GM19455 (cell line): Measurements from ENCODE around the gene RALGPS2.
"Not testable (repeated sequence)": the region's sequence is repeated elsewhere in the genome, so short reads cannot be mapped to it uniquely, and the experiment has no call there.

Source experiments
- ATAC-seq: cut with Tn5 transposase; IDR thresholded peaks from one replicate; pipeline ENCODE4 v1.9.1; 2021; ENCODE audit not compliant: unreplicated experiment

Gene RALGPS2

GRCh38 chr1:178774263-178774662, 49.2 kb downstream of the RALGPS2 start:
- ATAC-seq = no peak

GRCh38 chr1:178776553-178776952, 51.5 kb downstream of the RALGPS2 start:
- no peak for ATAC-seq

- no peak for ATAC-seq
These were observed 56.7 kb downstream of the RALGPS2 start for GRCh38 chr1:178781533-178782330.

- no peak for ATAC-seq
These were observed 59.1 kb downstream of the RALGPS2 start for GRCh38 chr1:178784131-178784536.

GRCh38 chr1:178792394-178792793, 67.3 kb downstream of the RALGPS2 start:
- ATAC-seq = no peak

- ATAC-seq = no peak
These were observed 71.0 kb downstream of the RALGPS2 start for GRCh38 chr1:178796013-178796412.

GRCh38 chr1:178797590-178797989, 72.5 kb downstream of the RALGPS2 start:
- ATAC-seq = no peak

GRCh38 chr1:178798232-178798861, 73.3 kb downstream of the RALGPS2 start:
- no peak for ATAC-seq

- ATAC-seq = no peak
These were observed 77.8 kb downstream of the RALGPS2 start for GRCh38 chr1:178802873-178803272.

- no peak for ATAC-seq
These were observed 81.7 kb downstream of the RALGPS2 start for GRCh38 chr1:178806665-178807300.

GRCh38 chr1:178808529-178808928, 83.5 kb downstream of the RALGPS2 start:
- ATAC-seq = no peak

- ATAC-seq = no peak
These were observed 85.5 kb downstream of the RALGPS2 start for GRCh38 chr1:178810585-178810984.

GRCh38 chr1:178818416-178818815, 93.4 kb downstream of the RALGPS2 start:
- ATAC-seq = no peak

GRCh38 chr1:178819123-178819522, 94.1 kb downstream of the RALGPS2 start:
- no peak for ATAC-seq

GRCh38 chr1:178821134-178821866, 96.3 kb downstream of the RALGPS2 start:
- ATAC-seq = no peak

GRCh38 chr1:178825167-178825566, 100.1 kb downstream of the RALGPS2 start:
- ATAC-seq = no peak

GRCh38 chr1:178844436-178844835, 119.4 kb downstream of the RALGPS2 start:
- ATAC-seq = no peak

GRCh38 chr1:178846306-178846705, 121.3 kb downstream of the RALGPS2 start:
- no peak for ATAC-seq

- ATAC-seq = no peak
These were observed 122.4 kb downstream of the RALGPS2 start for GRCh38 chr1:178847396-178847849.

GRCh38 chr1:178847919-178848318, 122.9 kb downstream of the RALGPS2 start:
- not testable (repeated sequence) for ATAC-seq

- ATAC-seq = no peak
These were observed 124.9 kb downstream of the RALGPS2 start for GRCh38 chr1:178849918-178850317.
